ENCODE data around the gene PIP4P1.

Gene PIP4P1

DNA sequence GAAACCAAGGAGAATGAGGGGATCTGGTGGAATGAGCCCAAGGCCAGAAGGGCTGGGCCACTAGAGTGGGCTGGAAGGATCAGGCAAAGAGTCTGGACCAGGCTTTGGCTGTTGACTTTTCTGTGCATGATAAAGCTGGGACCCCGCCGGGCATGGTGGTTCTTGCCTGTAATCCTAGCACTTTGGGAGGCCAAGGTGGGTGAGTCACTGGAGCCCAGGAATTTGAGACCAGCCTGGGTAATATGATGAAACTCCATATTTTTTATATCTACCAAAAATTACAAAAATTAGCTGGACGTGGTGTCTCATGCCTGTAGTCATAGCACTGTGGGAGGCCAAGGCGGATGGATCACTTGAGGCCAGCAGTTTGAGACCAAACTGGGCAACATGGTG lies 24.9 kb downstream of the PIP4P1 start:
- DNase-seq (ENCODE audit: low read depth, low spot score): no peak
- H3K4me1 ChIP-seq (ENCODE audit: control insufficient read depth, insufficient read depth, low read length): no peaks in the 10 kb centered on the region; the same call in 1 of the 2 replicates
- H3K36me3 ChIP-seq (ENCODE audit: control insufficient read depth, insufficient read depth, low read length): no peaks in the 10 kb centered on the region
- H3K4me3 ChIP-seq (ENCODE audit: low read length): no peak overlapping the region
- no peaks in the 10 kb centered on the region for H3K9me3 ChIP-seq (ENCODE audit: control insufficient read depth, insufficient read depth, low read length)
- no CpG with 5 or more reads among the region's 4 CpGs for WGBS (ENCODE audit: insufficient coverage, insufficient read length)
- H3K27ac ChIP-seq (ENCODE audit: low read length): no peak overlapping the region
- no peaks in the 10 kb centered on the region; the same call in 1 of the 2 replicates for H3K27me3 ChIP-seq (ENCODE audit: control insufficient read depth, insufficient read depth, low read length)

- Histone ChIP-seq H3K9me3 (ENCODE audit: control insufficient read depth, insufficient read depth, low read length) (no peaks in the 10 kb centered on the region), H3K36me3 (ENCODE audit: control insufficient read depth, insufficient read depth, low read length) (no peaks in the 10 kb centered on the region), H3K4me1 (ENCODE audit: control insufficient read depth, insufficient read depth, low read length) (no peaks in the 10 kb centered on the region; the same call in 1 of the 2 replicates), H3K27me3 (ENCODE audit: control insufficient read depth, insufficient read depth, low read length) (no peaks in the 10 kb centered on the region; the same call in 1 of the 2 replicates), H3K4me3 (ENCODE audit: low read length) (no peak within 1 kb of the TSS), H3K27ac (ENCODE audit: low read length) (no peak within 1 kb of the TSS)
- DNase-seq (ENCODE audit: low read depth, low spot score): no peak
- no CpG with 5 or more reads among the region's 17 CpGs for WGBS (ENCODE audit: insufficient coverage, insufficient read length)
Observed at GRCh38 chr14:20435582-20436362, 25.5 kb downstream of the PIP4P1 start, which contains the start of gene KLHL33. KLHL33 (minus strand) TSS chr14:20436166; CDS start chr14:20435811, 355 bp downstream.

GRCh38 chr14:20434701-20435581 lies 26.3 kb downstream of the PIP4P1 start:
- no peaks in the 10 kb centered on the region; the same call in 1 of the 2 replicates for H3K27me3 ChIP-seq (ENCODE audit: control insufficient read depth, insufficient read depth, low read length)
- WGBS (ENCODE audit: insufficient coverage, insufficient read length): no CpG with 5 or more reads among the region's 44 CpGs
- H3K36me3 ChIP-seq (ENCODE audit: control insufficient read depth, insufficient read depth, low read length): no peaks in the 10 kb centered on the region
- DNase-seq (ENCODE audit: low read depth, low spot score): no peak
- H3K27ac ChIP-seq (ENCODE audit: low read length): no peak overlapping the region
- H3K4me3 ChIP-seq (ENCODE audit: low read length): no peak overlapping the region
- no peaks in the 10 kb centered on the region for H3K9me3 ChIP-seq (ENCODE audit: control insufficient read depth, insufficient read depth, low read length)
- H3K4me1 ChIP-seq (ENCODE audit: control insufficient read depth, insufficient read depth, low read length): no peaks in the 10 kb centered on the region; the same call in 1 of the 2 replicates

GRCh38 chr14:20429801-20430669 lies 31.2 kb downstream of the PIP4P1 start:
- Histone ChIP-seq H3K4me3 (ENCODE audit: low read length) (no peak overlapping the region), H3K27ac (ENCODE audit: low read length) (no peak overlapping the region), H3K9me3 (ENCODE audit: control insufficient read depth, insufficient read depth, low read length) (no peaks in the 10 kb centered on the region), H3K4me1 (ENCODE audit: control insufficient read depth, insufficient read depth, low read length) (no peaks in the 10 kb centered on the region), H3K36me3 (ENCODE audit: control insufficient read depth, insufficient read depth, low read length) (no peaks in the 10 kb centered on the region), H3K27me3 (ENCODE audit: control insufficient read depth, insufficient read depth, low read length) (no peaks in the 10 kb centered on the region; the same call in 1 of the 2 replicates)
- no peak for DNase-seq (ENCODE audit: low read depth, low spot score)
- no CpG with 5 or more reads among the region's 30 CpGs for WGBS (ENCODE audit: insufficient coverage, insufficient read length)

- no peaks in the 10 kb centered on the region; the same call in 1 of the 2 replicates for H3K27me3 ChIP-seq (ENCODE audit: control insufficient read depth, insufficient read depth, low read length)
- H3K27ac ChIP-seq (ENCODE audit: low read length): no peak overlapping the region
- no peak overlapping the region for H3K4me3 ChIP-seq (ENCODE audit: low read length)
- no peaks in the 10 kb centered on the region for H3K36me3 ChIP-seq (ENCODE audit: control insufficient read depth, insufficient read depth, low read length)
- H3K4me1 ChIP-seq (ENCODE audit: control insufficient read depth, insufficient read depth, low read length): no peaks in the 10 kb centered on the region
- DNase-seq (ENCODE audit: low read depth, low spot score): no peak
- H3K9me3 ChIP-seq (ENCODE audit: control insufficient read depth, insufficient read depth, low read length): no peaks in the 10 kb centered on the region
- WGBS (ENCODE audit: insufficient coverage, insufficient read length): no CpG with 5 or more reads among the region's 5 CpGs
Observed at GRCh38 chr14:20428802-20429201, 32.4 kb downstream of the PIP4P1 start.

DNA sequence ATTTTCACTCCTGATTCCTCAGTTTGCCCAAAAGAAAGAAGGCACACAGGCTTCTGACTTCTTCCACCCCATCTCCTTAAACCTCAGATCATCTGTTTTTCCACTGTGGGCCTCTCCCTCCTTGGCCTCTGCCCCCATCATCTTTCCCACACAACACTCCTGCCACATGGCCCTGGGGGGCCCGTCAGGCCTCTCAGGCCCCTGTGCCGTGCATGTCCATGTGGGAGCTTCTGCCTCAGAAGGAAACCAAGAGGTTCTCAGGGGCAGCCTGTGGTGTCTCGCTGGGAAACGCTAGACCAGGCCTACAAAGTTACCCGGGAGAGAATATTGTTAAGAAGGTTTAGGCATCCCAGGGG lies 33.2 kb downstream of the PIP4P1 start:
- H3K9me3 ChIP-seq (ENCODE audit: control insufficient read depth, insufficient read depth, low read length): no peaks in the 10 kb centered on the region
- no peaks in the 10 kb centered on the region; the same call in 1 of the 2 replicates for H3K27me3 ChIP-seq (ENCODE audit: control insufficient read depth, insufficient read depth, low read length)
- DNase-seq (ENCODE audit: low read depth, low spot score): no peak
- H3K36me3 ChIP-seq (ENCODE audit: control insufficient read depth, insufficient read depth, low read length): no peaks in the 10 kb centered on the region
- H3K27ac ChIP-seq (ENCODE audit: low read length): no peak overlapping the region
- H3K4me1 ChIP-seq (ENCODE audit: control insufficient read depth, insufficient read depth, low read length): no peaks in the 10 kb centered on the region
- no CpG with 5 or more reads among the region's 5 CpGs for WGBS (ENCODE audit: insufficient coverage, insufficient read length)
- no peak overlapping the region for H3K4me3 ChIP-seq (ENCODE audit: low read length)

DNA sequence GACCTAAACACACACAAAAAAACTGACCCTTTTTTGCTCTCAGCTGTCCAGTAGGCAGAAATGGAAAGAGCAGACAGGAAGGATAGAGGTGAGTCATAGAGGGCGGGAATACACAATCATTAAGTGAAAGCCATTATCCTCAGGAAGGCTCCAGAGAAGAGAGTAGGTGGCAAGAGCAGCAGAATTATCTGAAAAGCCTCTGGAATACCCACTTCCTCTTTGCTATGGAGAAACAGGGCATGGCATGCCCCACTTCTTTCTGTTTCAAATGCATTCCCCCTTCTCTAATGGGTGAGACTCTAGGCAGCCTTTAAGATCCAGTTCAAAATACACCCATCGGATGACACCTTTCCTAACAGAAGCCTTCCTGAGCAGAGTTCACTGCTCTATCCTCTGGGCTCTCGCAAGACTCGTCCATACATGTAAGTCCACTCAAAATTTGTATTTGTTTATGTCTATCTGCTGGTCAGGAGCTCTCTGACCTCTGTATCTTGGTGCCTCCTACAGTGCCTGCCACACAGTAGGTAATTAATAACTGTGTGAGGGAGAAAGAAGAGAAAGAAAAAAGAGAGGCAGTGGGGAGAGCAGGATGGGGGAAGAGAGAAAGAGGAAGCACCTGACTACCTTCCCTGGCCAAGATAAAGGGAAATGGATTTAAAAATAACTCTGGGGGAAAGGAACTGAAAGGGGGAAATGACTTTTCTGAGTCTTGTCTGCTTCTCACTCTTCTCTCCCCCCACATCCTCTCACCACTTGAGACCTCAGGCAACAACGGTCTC lies 33.8 kb downstream of the PIP4P1 start:
- no peaks in the 10 kb centered on the region; the same call in 1 of the 2 replicates for H3K27me3 ChIP-seq (ENCODE audit: control insufficient read depth, insufficient read depth, low read length)
- H3K4me3 ChIP-seq (ENCODE audit: low read length): no peak overlapping the region
- no peaks in the 10 kb centered on the region for H3K9me3 ChIP-seq (ENCODE audit: control insufficient read depth, insufficient read depth, low read length)
- no CpG with 5 or more reads among the region's 5 CpGs for WGBS (ENCODE audit: insufficient coverage, insufficient read length)
- DNase-seq (ENCODE audit: low read depth, low spot score): no peak
- no peaks in the 10 kb centered on the region for H3K4me1 ChIP-seq (ENCODE audit: control insufficient read depth, insufficient read depth, low read length)
- no peak overlapping the region for H3K27ac ChIP-seq (ENCODE audit: low read length)
- H3K36me3 ChIP-seq (ENCODE audit: control insufficient read depth, insufficient read depth, low read length): no peaks in the 10 kb centered on the region

- DNase-seq (ENCODE audit: low read depth, low spot score): no peak
- H3K9me3 ChIP-seq (ENCODE audit: control insufficient read depth, insufficient read depth, low read length): no peaks in the 10 kb centered on the region
- WGBS (ENCODE audit: insufficient coverage, insufficient read length): no CpG with 5 or more reads among the region's 2 CpGs
- H3K27me3 ChIP-seq (ENCODE audit: control insufficient read depth, insufficient read depth, low read length): no peaks in the 10 kb centered on the region
- H3K4me3 ChIP-seq (ENCODE audit: low read length): no peak overlapping the region
- H3K27ac ChIP-seq (ENCODE audit: low read length): no peak overlapping the region
- no peaks in the 10 kb centered on the region for H3K4me1 ChIP-seq (ENCODE audit: control insufficient read depth, insufficient read depth, low read length)
- H3K36me3 ChIP-seq (ENCODE audit: control insufficient read depth, insufficient read depth, low read length): no peaks in the 10 kb centered on the region
Observed at GRCh38 chr14:20424851-20425250, 36.4 kb downstream of the PIP4P1 start.

DNA sequence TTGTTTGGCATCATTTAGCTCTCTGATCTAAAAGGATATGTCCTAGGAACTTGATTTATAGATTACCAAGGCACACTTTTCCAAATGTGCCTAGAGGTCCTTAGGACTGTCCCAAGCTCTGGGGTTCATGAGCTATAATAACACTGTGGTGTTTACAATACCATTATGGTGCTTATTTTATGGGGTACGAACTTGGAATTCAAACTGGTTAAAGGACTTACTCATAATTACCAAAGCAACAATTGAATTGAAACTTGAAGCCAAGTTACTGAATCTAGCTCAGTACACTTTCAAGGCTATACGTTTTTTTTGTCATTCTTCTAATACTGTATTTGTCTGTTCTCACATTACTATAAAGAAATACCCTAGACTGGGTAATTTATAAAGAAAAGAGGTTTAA lies 38.3 kb downstream of the PIP4P1 start:
- no peak for DNase-seq (ENCODE audit: low read depth, low spot score)
- H3K9me3 ChIP-seq (ENCODE audit: control insufficient read depth, insufficient read depth, low read length): no peaks in the 10 kb centered on the region
- no peak overlapping the region for H3K27ac ChIP-seq (ENCODE audit: low read length)
- no peaks in the 10 kb centered on the region for H3K36me3 ChIP-seq (ENCODE audit: control insufficient read depth, insufficient read depth, low read length)
- no CpG with 5 or more reads among the region's 2 CpGs for WGBS (ENCODE audit: insufficient coverage, insufficient read length)
- H3K4me3 ChIP-seq (ENCODE audit: low read length): no peak overlapping the region
- no peaks in the 10 kb centered on the region for H3K4me1 ChIP-seq (ENCODE audit: control insufficient read depth, insufficient read depth, low read length)
- no peaks in the 10 kb centered on the region for H3K27me3 ChIP-seq (ENCODE audit: control insufficient read depth, insufficient read depth, low read length)
